SU-DHL-6 (cell line): ENCODE results near the gene UNC5A.

Experiments used
- CTCF ChIP-seq: fragments of 200-600 bp; sonication (generic); IDR thresholded peaks from one replicate; pipeline ENCODE4 v1.5.1; 2017; ENCODE audit warnings: antibody characterized with exemption, mild to moderate bottlenecking, low read length, moderate library complexity; ENCODE audit not compliant: insufficient read depth, poor library complexity, severe bottlenecking
- EZH2phosphoT487 ChIP-seq: fragments of 200-600 bp; sonication (generic), shearing (Covaris generic); conservative IDR thresholded peaks from 2 replicates; pipeline ENCODE4 v1.6.1; 2018; ENCODE audit warnings: mild to moderate bottlenecking, antibody characterized with exemption, low read length, moderate library complexity, mixed read lengths

GRCh38 chr5:176844706-176845391 lies 34.5 kb downstream of the UNC5A start:
- TF ChIP-seq CTCF (no peak), EZH2phosphoT487 (no peak)
